Adipocyte (in vitro differentiated cells): ENCODE measurements around the gene NFE2L1.
A peak's percentile ranks its signal among the peaks of the same experiment; 100 is the strongest.
"Not testable (repeated sequence)": the region's sequence is repeated elsewhere in the genome, so short reads cannot be mapped to it uniquely, and the experiment has no call there.

Experiments used
- DNase-seq: peaks from one replicate; pipeline ENCODE4 v3.0.0-alpha.2; 2015; ENCODE audit warnings: low read depth
- H3K27me3 ChIP-seq: replicated peaks from 2 replicates; pipeline ENCODE4 v1.7.0; 2013; ENCODE audit warnings: mild to moderate bottlenecking, low read length, moderate library complexity; ENCODE audit not compliant: control insufficient read depth, insufficient read depth
- H3K36me3 ChIP-seq: 2 replicates; pipeline ENCODE4 v1.7.0; 2013; ENCODE audit warnings: low read length, mild to moderate bottlenecking, moderate library complexity; ENCODE audit not compliant: control insufficient read depth, insufficient read depth, severe bottlenecking
- H3K4me1 ChIP-seq: 2 replicates; pipeline ENCODE4 v1.7.0; 2013; ENCODE audit warnings: mild to moderate bottlenecking, low read length, moderate library complexity; ENCODE audit not compliant: control insufficient read depth, insufficient read depth
- H3K4me3 ChIP-seq: 2 replicates; pipeline ENCODE4 v1.7.0; 2013; ENCODE audit warnings: mild to moderate bottlenecking, low read length, moderate library complexity
- H3K9ac ChIP-seq: 2 replicates; pipeline ENCODE4 v1.7.0; 2013; ENCODE audit warnings: mild to moderate bottlenecking, low read length, moderate library complexity
- H3K9me3 ChIP-seq: 2 replicates; pipeline ENCODE4 v1.7.0; 2013; ENCODE audit warnings: mild to moderate bottlenecking, low read length, moderate library complexity; ENCODE audit not compliant: control insufficient read depth

NFE2L1 gene

GRCh38 chr17:48073566-48074094, 25.5 kb downstream of the NFE2L1 start:
- H3K27me3 ChIP-seq, H3K4me3 ChIP-seq, DNase-seq, H3K9me3 ChIP-seq: not testable (repeated sequence)
- Histone ChIP-seq H3K36me3 (peaks cover 31% of the 10 kb centered on the region), H3K9ac (peak overlapping the region; percentile 67), H3K4me1 (peaks cover 58% of the 10 kb centered on the region)

GRCh38 chr17:48074322-48075081, 26.3 kb downstream of the NFE2L1 start:
- H3K9me3 ChIP-seq: no peaks in the 10 kb centered on the region
- H3K36me3 ChIP-seq: peaks cover 28% of the 10 kb centered on the region
- peak overlapping the region; percentile 67 for H3K9ac ChIP-seq
- peaks cover 52% of the 10 kb centered on the region for H3K4me1 ChIP-seq
- no peak overlapping the region for H3K4me3 ChIP-seq
- DNase-seq: peak; percentile 94
- no peaks in the 10 kb centered on the region for H3K27me3 ChIP-seq

DNA sequence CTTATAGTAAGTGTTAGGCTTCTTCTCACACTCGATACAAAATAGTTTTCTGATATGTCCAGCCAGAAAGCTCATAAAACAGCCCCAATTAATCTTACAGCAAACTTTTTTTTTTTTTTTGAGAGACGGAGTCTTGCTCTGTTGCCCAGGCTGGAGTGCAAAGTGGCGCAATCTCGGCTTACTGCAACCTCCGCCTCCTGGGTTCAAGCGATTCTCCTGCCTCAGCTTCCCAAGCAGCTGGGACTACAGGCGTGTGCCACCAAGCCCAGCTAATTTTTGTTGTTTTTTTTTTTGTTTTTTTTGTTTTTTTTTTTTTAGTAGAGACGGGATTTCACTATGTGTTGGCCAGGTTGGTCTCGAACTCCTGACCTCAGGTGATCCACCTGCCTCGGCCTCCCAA, 29.0 kb downstream of the NFE2L1 start:
- not testable (repeated sequence) for H3K9ac ChIP-seq, H3K4me3 ChIP-seq, DNase-seq, H3K27me3 ChIP-seq, H3K9me3 ChIP-seq
- peaks cover 25% of the 10 kb centered on the region for H3K36me3 ChIP-seq
- H3K4me1 ChIP-seq: peaks cover 26% of the 10 kb centered on the region

DNA sequence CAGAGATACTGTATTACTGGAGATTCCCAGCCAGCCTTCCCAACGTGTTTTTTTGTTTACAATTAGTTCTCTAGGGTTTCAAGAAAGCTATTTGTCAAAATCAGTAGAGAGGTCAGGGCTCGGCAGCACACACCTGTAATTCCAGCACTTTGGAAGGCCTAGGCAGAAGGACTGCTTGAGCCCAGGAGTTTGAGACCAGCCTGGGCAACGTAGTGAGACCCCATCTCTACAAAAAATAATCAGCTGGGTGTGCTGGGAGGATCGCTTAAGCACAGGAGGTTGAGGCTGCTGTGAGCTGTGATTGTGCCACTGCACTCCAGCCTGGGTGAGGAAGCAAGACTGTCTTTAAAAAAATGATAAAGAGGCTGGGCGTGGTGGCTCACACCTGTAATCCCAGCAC, 33.7 kb downstream of the NFE2L1 start:
- no peak overlapping the region for H3K9ac ChIP-seq
- H3K4me1 ChIP-seq: peaks cover 3% of the 10 kb centered on the region
- H3K27me3 ChIP-seq: no peaks in the 10 kb centered on the region
- DNase-seq: no peak
- no peaks in the 10 kb centered on the region for H3K9me3 ChIP-seq
- no peaks in the 10 kb centered on the region for H3K36me3 ChIP-seq
- H3K4me3 ChIP-seq: no peak overlapping the region

DNA sequence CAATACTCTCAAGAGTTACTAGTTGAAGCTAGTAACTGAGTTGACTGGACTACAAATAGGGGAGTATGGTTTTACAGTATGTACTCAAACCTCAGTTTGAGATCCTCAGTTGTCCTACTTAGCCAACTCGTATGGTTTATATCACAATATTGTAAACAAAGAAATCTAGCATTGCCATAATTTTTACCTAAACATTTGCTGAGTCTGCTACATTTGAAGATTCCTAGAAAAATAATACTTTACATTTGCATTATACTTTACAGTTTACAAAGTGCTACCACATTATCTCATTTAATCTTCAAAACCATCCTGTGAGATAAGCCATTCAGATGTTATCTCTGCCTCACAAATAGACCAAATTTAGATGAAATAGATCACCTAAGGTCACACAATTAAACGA, 36.8 kb downstream of the NFE2L1 start:
- H3K4me1 ChIP-seq: no peaks in the 10 kb centered on the region
- no peaks in the 10 kb centered on the region for H3K27me3 ChIP-seq
- H3K9me3 ChIP-seq: no peaks in the 10 kb centered on the region
- no peak overlapping the region for H3K4me3 ChIP-seq
- DNase-seq: no peak
- H3K36me3 ChIP-seq: no peaks in the 10 kb centered on the region
- no peak overlapping the region for H3K9ac ChIP-seq

- no peak overlapping the region for H3K9ac ChIP-seq
- no peaks in the 10 kb centered on the region for H3K36me3 ChIP-seq
- no peaks in the 10 kb centered on the region for H3K9me3 ChIP-seq
- peaks cover 8% of the 10 kb centered on the region for H3K4me1 ChIP-seq
- no peak for DNase-seq
- H3K4me3 ChIP-seq: no peak overlapping the region
- H3K27me3 ChIP-seq: no peaks in the 10 kb centered on the region
These were observed 45.3 kb downstream of the NFE2L1 start for GRCh38 chr17:48093341-48094045.

GRCh38 chr17:48095611-48096010, 47.5 kb downstream of the NFE2L1 start:
- Histone ChIP-seq H3K27me3 (no peaks in the 10 kb centered on the region), H3K9ac (no peak overlapping the region)

GRCh38 chr17:48100160-48100559, 52.0 kb downstream of the NFE2L1 start:
- Histone ChIP-seq H3K27me3 (no peaks in the 10 kb centered on the region), H3K36me3 (no peaks in the 10 kb centered on the region), H3K4me1 (peaks cover 21% of the 10 kb centered on the region), H3K9me3 (no peaks in the 10 kb centered on the region), H3K9ac (peak overlapping the region; percentile 88), H3K4me3 (peak overlapping the region; percentile 96)
- DNase-seq: peak; percentile 70

More at GRCh38 chr17:48095611-48096010, 47.5 kb downstream of the NFE2L1 start:
- H3K4me3 ChIP-seq: no peak overlapping the region
- DNase-seq: peak; percentile 34
- no peaks in the 10 kb centered on the region for H3K9me3 ChIP-seq
- H3K36me3 ChIP-seq: no peaks in the 10 kb centered on the region
- peaks cover 21% of the 10 kb centered on the region for H3K4me1 ChIP-seq

- DNase-seq: peak; percentile 78
- Histone ChIP-seq H3K27me3 (no peaks in the 10 kb centered on the region), H3K9ac (peak overlapping the region; percentile 88), H3K4me3 (peak overlapping the region; percentile 96), H3K9me3 (no peaks in the 10 kb centered on the region), H3K4me1 (peaks cover 19% of the 10 kb centered on the region), H3K36me3 (no peaks in the 10 kb centered on the region)
These were observed 52.4 kb downstream of the NFE2L1 start for GRCh38 chr17:48100591-48101011.

GRCh38 chr17:48101012-48101720, 53.0 kb downstream of the NFE2L1 start, which contains the start of gene CBX1:
CBX1 (minus strand) TSS chr17:48101478; CDS start chr17:48077004, 24,474 bp downstream.
- peak within 1 kb of the TSS; percentile 88 for H3K9ac ChIP-seq

More at GRCh38 chr17:48101012-48101720, 53.0 kb downstream of the NFE2L1 start, which contains the start of gene CBX1:
- DNase-seq: peak; percentile 96
- Histone ChIP-seq H3K27me3 (no peaks in the 10 kb centered on the region), H3K4me1 (peaks cover 13% of the 10 kb centered on the region), H3K9me3 (no peaks in the 10 kb centered on the region), H3K36me3 (no peaks in the 10 kb centered on the region), H3K4me3 (peak within 1 kb of the TSS; percentile 96)
